Measurements from ENCODE around the gene ROCK1. TPM values are rescaled to one million over a fixed set of nuclear protein-coding genes. Genes with fewer than 3 reads are reported as not detected.

ROCK1 gene
- total RNA-seq, 1 experiment from 2014 or later: 36.2 TPM

- H3K9me3 ChIP-seq (ENCODE audit: control insufficient read depth, insufficient read depth, low read depth, low read length): no peaks in the 10 kb centered on the region
- no peaks in the 10 kb centered on the region for H3K27me3 ChIP-seq (ENCODE audit: control insufficient read depth, insufficient read depth, low read length)
- no peaks in the 10 kb centered on the region for H3K4me1 ChIP-seq (ENCODE audit: control insufficient read depth, insufficient read depth, low read length)
- no peak for TF ChIP-seq POLR2AphosphoS5 (IDR thresholded peaks at IDR 0.05; ENCODE audit: low read depth, low read length)
- TF ChIP-seq, protein P1, sequence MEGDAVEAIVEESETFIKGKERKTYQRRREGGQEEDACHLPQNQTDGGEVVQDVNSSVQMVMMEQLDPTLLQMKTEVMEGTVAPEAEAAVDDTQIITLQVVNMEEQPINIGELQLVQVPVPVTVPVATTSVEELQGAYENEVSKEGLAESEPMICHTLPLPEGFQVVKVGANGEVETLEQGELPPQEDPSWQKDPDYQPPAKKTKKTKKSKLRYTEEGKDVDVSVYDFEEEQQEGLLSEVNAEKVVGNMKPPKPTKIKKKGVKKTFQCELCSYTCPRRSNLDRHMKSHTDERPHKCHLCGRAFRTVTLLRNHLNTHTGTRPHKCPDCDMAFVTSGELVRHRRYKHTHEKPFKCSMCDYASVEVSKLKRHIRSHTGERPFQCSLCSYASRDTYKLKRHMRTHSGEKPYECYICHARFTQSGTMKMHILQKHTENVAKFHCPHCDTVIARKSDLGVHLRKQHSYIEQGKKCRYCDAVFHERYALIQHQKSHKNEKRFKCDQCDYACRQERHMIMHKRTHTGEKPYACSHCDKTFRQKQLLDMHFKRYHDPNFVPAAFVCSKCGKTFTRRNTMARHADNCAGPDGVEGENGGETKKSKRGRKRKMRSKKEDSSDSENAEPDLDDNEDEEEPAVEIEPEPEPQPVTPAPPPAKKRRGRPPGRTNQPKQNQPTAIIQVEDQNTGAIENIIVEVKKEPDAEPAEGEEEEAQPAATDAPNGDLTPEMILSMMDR (IDR thresholded peaks at IDR 0.05): no peak
- no peak for TF ChIP-seq REST (IDR thresholded peaks at IDR 0.05; ENCODE audit: insufficient read depth in 1 of 2, low read depth in 2 of 2, low read length in 1 of 2)
- TF ChIP-seq TCF7L2 (IDR thresholded peaks at IDR 0.05; ENCODE audit: low read depth, low read length): no peak
- TF ChIP-seq SIN3A (IDR thresholded peaks at IDR 0.05; ENCODE audit: borderline replicate concordance, insufficient read depth, low read depth, low read length): no peak
- H3K27ac ChIP-seq (ENCODE audit: low read length): no peak overlapping the region
- POLR2A ChIA-PET: no interaction called here
- no TSS peak for BruUV-seq (replicated peaks)
- CTCF ChIA-PET: no interaction called here
- ATAC-seq (no peak), DNase-seq (ENCODE audit: low read depth, low spot score) (no peak)
- no peak overlapping the region for H3K4me3 ChIP-seq (ENCODE audit: low read depth in 2 of 2, low read length in 2 of 2)
- intact Hi-C loops (cut with micrococcal nuclease; ENCODE audit: unreplicated experiment): no loop called here
- H3K36me3 ChIP-seq (ENCODE audit: control insufficient read depth, insufficient read depth, low read length): no peaks in the 10 kb centered on the region; the same call in 1 of the 2 replicates
- in situ Hi-C loops (cut with HindIII; ENCODE audit: low pct_unique_long_range_greater_than_20kb, low sequenced_read_pairs): no loop called here
Observed at GRCh38 chr18:21040466-21040865, 71.1 kb downstream of the ROCK1 start.

DNA sequence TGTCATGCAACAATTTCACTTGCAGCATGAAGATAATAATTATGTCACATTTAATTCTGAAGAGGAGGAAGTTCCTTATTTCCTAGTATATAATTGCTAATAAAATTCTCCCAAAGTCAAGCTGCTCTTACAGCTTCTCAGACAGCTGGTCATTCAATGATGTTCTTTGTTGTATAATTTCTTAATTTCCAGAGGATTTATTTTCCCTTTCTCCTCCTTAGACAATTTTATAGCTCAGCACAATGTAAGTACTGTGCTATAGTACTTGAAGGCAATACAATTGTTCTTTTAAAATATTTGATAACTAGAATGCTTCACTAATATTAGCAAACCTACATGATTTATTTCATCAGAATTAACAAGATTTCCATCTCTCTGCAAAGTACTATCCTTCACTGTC lies 73.4 kb downstream of the ROCK1 start:
- Histone ChIP-seq H3K27ac (ENCODE audit: low read length) (no peak overlapping the region), H3K9me3 (ENCODE audit: control insufficient read depth, insufficient read depth, low read depth, low read length) (no peaks in the 10 kb centered on the region), H3K4me1 (ENCODE audit: control insufficient read depth, insufficient read depth, low read length) (no peaks in the 10 kb centered on the region), H3K27me3 (ENCODE audit: control insufficient read depth, insufficient read depth, low read length) (no peaks in the 10 kb centered on the region), H3K4me3 (ENCODE audit: low read depth in 2 of 2, low read length in 2 of 2) (no peak overlapping the region), H3K36me3 (ENCODE audit: control insufficient read depth, insufficient read depth, low read length) (no peaks in the 10 kb centered on the region; the same call in 1 of the 2 replicates)
- ChIA-PET POLR2A (no interaction called here), CTCF (no interaction called here)
- TF ChIP-seq, protein P1 (IDR thresholded peaks at IDR 0.05): no peak
- no peak for TF ChIP-seq POLR2AphosphoS5 (IDR thresholded peaks at IDR 0.05; ENCODE audit: low read depth, low read length)
- TF ChIP-seq REST (IDR thresholded peaks at IDR 0.05; ENCODE audit: insufficient read depth in 1 of 2, low read depth in 2 of 2, low read length in 1 of 2): no peak
- no peak for TF ChIP-seq SIN3A (IDR thresholded peaks at IDR 0.05; ENCODE audit: borderline replicate concordance, insufficient read depth, low read depth, low read length)
- in situ Hi-C loops (cut with HindIII; ENCODE audit: low pct_unique_long_range_greater_than_20kb, low sequenced_read_pairs): no loop called here
- ATAC-seq (no peak), DNase-seq (ENCODE audit: low read depth, low spot score) (no peak)
- intact Hi-C loops (cut with micrococcal nuclease; ENCODE audit: unreplicated experiment): loop anchor here (10.0 kb wide), 2 partner anchors 77 to 137 kb away; partner anchors contain the start of gene ROCK1
- BruUV-seq (replicated peaks): TSS peak; percentile 15

Measured in Panc1 (cell line).